GM12874 (cell line): ENCODE measurements around the gene RHOBTB3.

Experiments used
- TF ChIP-seq, protein P1 (sequence below): IDR thresholded peaks from 2 replicates; pipeline ENCODE4 v1.5.1; 2011; ENCODE audit warnings: low read depth, mild to moderate bottlenecking, control low read depth, low read length, moderate library complexity; ENCODE audit not compliant: insufficient read depth

The RHOBTB3 gene

DNA sequence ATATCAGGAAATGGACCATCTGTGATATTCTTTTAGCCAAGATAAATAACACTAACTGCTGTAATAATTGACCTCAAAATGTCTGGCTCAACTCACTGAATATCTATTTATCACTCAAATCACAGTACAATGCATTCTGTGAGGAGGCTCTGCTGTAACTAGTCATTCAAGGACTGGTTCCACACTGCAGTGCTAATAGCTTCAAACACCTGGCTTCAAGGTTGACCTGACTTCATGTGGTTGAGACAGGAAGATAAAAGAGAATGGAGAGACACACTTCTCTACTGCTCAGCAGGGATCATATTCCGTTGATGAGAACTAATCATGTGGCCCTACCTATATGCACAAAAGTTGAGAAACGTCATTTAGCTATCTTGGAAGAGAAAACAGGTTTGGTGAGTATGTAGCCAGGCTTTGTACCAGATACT, 3.4 kb upstream of the RHOBTB3 start:
- TF ChIP-seq, protein P1, sequence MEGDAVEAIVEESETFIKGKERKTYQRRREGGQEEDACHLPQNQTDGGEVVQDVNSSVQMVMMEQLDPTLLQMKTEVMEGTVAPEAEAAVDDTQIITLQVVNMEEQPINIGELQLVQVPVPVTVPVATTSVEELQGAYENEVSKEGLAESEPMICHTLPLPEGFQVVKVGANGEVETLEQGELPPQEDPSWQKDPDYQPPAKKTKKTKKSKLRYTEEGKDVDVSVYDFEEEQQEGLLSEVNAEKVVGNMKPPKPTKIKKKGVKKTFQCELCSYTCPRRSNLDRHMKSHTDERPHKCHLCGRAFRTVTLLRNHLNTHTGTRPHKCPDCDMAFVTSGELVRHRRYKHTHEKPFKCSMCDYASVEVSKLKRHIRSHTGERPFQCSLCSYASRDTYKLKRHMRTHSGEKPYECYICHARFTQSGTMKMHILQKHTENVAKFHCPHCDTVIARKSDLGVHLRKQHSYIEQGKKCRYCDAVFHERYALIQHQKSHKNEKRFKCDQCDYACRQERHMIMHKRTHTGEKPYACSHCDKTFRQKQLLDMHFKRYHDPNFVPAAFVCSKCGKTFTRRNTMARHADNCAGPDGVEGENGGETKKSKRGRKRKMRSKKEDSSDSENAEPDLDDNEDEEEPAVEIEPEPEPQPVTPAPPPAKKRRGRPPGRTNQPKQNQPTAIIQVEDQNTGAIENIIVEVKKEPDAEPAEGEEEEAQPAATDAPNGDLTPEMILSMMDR = no peak

DNA sequence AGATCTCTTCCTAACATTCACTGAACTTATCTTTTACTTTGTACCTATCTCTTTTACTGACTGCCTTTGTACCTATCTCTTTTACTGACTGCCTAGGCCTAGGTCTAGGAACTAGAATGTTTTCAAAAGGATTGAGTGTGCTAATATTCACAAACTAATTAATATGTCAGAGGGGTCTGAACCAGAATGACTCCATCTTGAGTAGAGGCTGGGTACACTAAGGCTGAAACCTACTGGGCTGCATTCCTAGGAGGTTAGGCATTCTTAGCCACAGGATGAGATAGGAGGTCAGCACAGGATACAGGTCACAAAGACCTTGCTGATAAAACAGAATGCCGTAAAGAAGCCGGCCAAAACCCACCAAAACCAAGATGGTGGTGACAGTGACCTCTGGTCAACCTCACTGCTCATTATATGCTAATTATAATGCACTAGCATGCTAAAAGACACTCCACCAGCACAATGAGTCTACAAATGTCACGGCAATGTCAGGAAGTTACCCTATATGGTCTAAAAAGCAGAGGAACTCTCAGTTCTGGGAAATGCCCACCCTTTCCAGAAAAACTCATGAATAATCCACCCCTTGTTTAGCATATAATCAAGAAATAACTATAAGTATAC, 2.5 kb upstream of the RHOBTB3 start:
- TF ChIP-seq, protein P1 = no peak

DNA sequence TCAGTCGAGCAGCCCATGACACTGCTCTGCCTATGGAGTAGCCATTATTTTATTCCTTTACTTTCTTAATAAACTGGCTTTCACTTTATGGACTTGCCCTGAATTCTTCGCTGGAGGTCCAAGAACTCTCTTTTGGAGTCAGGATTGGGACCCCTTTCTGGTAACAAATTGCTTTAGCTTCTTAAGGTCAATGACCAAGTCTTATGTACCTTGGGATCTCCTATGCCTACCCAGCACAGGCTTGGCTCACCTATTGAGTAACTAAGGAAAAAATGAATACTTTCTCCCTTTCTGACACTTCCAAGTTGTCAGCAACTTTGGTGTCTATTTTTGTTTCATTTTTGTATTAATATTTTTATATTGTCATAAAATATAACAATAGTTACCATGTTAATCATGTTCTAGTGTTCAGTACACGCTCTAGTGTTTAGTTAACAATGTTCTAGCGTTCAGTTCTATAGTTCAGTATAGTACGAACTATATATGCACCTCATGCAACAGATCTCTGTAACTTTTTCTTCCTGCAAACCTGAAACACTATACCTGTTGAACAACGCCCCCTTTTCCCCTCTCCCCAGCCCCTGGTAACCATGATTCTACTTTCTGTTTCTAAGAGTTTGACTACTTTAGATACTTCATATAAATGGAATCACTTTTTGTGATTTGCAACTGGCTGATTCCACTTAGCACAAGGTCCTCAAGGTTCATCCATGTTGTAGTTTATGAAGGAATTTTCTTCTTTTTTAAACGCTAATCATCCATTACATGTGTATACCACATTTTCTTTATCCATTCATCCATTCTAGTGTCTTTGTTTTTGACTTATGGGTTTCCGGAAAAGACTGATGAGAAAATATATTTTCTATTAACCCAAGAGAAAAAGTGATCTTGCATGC, 1.8 kb upstream of the RHOBTB3 start:
- TF ChIP-seq, protein P1 = no peak

DNA sequence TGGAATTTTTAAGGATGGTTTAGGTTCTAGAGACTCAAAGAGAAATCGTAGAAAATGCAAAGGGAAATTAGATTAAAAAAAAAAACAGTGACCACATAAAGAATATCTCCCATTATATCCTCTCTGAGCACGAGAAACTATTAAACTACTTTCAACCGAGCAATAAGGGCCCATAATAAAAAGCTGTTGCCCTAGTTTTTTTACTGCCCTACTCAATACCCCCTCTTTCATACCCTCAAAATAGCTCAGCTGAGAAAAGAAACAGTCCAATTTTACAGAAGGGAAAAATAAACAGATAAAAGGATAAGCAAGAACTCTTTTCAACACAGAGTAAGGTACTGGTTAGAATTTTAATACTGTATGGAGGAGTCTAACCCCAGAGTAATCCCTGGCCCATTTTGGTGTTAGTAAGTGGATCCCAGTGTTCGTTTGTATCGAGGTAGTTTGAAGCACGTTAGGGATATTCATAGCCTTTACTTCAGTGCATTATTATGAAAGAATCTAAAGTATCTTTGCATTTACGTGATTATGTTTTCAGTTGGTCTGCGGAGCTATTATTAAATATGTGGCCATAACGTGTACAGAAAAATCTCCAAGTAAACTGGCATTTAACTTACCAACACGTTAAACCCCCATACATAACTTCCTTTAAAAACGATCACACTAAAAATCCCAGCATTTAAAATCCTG, 980 bp upstream of the RHOBTB3 start:
- TF ChIP-seq, protein P1 = no peak

DNA sequence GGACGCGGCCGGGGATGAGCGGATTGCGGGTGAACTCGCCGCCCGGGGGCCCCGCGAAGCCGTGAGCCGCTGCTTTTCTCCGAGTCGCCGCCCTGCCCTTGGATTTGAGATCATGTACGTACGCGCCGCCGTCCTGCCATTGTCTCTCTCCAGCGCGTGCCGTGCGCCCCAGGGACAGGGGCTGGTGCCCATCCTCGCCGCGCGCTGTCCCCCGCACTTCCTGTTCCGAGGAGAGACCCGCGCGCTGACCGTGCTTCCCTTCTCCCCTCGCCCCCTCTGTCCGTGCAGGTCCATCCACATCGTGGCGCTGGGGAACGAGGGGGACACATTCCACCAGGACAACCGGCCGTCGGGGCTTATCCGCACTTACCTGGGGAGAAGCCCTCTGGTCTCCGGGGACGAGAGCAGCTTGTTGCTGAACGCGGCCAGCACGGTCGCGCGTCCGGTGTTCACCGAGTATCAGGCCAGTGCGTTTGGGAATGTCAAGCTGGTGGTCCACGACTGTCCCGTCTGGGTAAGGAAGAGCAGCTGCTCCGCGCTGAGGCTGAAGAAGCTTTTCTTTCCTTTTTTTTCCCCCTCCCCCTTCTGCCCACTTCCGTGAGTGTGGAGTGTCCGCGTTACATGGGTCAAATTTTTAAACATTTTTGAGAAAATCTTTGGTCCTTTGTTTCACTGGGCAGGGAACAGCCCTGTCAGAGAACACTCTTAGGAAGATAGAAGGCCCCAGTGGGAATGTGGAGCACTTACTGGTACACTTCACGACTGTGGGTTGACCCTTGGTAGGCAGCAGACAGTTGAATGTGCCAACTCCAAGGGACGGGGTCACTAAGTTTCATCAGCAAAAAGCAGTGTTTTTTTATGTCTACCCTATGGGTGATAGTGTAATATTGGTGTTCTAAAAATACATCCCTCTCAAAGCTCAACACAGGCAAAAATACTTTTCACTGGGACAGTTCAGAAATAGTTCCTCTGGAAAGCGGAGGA, 727 bp downstream of the RHOBTB3 start:
- TF ChIP-seq, protein P1 = no peak

DNA sequence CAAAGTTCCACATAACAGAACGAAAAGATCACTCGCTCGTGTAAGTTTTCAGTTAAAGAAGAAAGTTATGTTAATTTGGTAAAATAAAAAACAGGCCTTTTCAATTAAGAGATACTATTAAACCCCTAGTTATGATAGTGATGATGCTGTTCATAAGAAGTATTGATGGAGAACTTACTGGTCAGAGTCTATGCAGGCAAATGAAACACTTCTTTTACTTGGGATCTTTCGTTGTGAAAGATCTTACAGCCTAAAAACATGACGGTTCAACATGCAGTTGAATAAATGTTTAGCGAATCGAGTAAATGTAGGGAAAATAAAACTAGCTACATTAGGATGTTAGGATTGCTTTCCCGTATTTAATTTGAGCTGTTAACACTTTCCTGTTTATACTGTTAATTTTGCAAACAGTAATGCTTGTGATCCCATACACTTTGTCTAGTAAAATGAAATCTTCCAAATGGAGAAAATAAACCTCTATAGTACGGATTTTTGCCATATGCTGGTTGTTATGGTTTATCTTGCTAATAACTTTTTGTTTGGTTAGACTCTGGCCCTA, 2.0 kb downstream of the RHOBTB3 start:
- TF ChIP-seq, protein P1 = no peak
